Tibial nerve (tissue), 4 donors: Measurements from ENCODE around the gene CNOT6. TPM values are rescaled to one million over a fixed set of nuclear protein-coding genes. Genes with fewer than 3 reads are reported as not detected.
"Not testable (repeated sequence)": the region's sequence is repeated elsewhere in the genome, so short reads cannot be mapped to it uniquely, and the experiment has no call there.

Source experiments
- DNase-seq, 2 donors: peaks; one replicate each; pipeline ENCODE4 v3.0.0-alpha.2; 2019; ENCODE audit warnings: low spot score in 2 of 2
- H3K27ac ChIP-seq, 4 donors: fragments of 200-600 bp; sonication (generic) in 3 of 4; one replicate each; pipeline ENCODE4 v1.5.1; 2017 to 2019; ENCODE audit warnings: mild to moderate bottlenecking in 1 of 4
- H3K27me3 ChIP-seq, 2 donors: fragments of 200-600 bp; sonication (generic) in 1 of 2; one replicate each; pipeline versions ENCODE4 v1.5.1 to v1.6.0; 2017 to 2019
- H3K36me3 ChIP-seq, 3 donors: fragments of 200-600 bp; sonication (generic); one replicate each; pipeline ENCODE4 v1.5.1; 2018 to 2019
- H3K4me1 ChIP-seq, 4 donors: fragments of 200-600 bp; sonication (generic) in 3 of 4; one replicate each; pipeline ENCODE4 v1.5.1; 2017 to 2019
- H3K4me3 ChIP-seq, 4 donors: fragments of 200-600 bp; sonication (generic) in 3 of 4; one replicate each; pipeline ENCODE4 v1.5.1; 2017 to 2019; ENCODE audit warnings: mild to moderate bottlenecking in 1 of 4, moderate library complexity in 1 of 4
- H3K9me3 ChIP-seq, 4 donors: fragments of 200-600 bp; sonication (generic) in 3 of 4; one replicate each; pipeline ENCODE4 v1.5.1; 2017 to 2019
- EP300 ChIP-seq, 2 donors: sonication (generic); formaldehyde crosslinking; IDR thresholded peaks; one replicate each; pipeline ENCODE4 v1.6.1; 2017; ENCODE audit warnings: antibody characterized with exemption in 2 of 2, mild to moderate bottlenecking in 1 of 2
- POLR2A ChIP-seq, 2 donors: fragments of 450-650 bp; IDR thresholded peaks; one replicate each; pipeline ENCODE4 v1.6.1; 2017; ENCODE audit warnings: antibody characterized with exemption in 2 of 2, mild to moderate bottlenecking in 2 of 2, moderate library complexity in 2 of 2
- WGBS, 2 donors: methylation state at CpG; one replicate each; pipeline ENCODE4 v1.1.5; 2018; 5-methylcytosine and 5-hydroxymethylcytosine counted together
- total RNA-seq, 4 donors: library from RNA; depleted of rRNA; stranded (reverse); fragments of >200 nt; gene quantifications; one replicate each; pipeline ENCODE4 v1.1.0, GENCODE V29; 2016
- TF ChIP-seq, protein P1 (sequence below), 5 experiments: fragments of 200-600 bp in 3 of 5; fragments of 450-650 bp in 2 of 5; sonication (generic) in 3 of 5; IDR thresholded peaks; one replicate each; pipeline ENCODE4 v1.5.1; 2016 to 2019; ENCODE audit warnings: antibody characterized with exemption in 5 of 5, mild to moderate bottlenecking in 3 of 5, moderate library complexity in 2 of 5

The CNOT6 gene
- total RNA-seq, 4 donors from 2014 or later: 14.0 to 18.0 (median 15.5) TPM

DNA sequence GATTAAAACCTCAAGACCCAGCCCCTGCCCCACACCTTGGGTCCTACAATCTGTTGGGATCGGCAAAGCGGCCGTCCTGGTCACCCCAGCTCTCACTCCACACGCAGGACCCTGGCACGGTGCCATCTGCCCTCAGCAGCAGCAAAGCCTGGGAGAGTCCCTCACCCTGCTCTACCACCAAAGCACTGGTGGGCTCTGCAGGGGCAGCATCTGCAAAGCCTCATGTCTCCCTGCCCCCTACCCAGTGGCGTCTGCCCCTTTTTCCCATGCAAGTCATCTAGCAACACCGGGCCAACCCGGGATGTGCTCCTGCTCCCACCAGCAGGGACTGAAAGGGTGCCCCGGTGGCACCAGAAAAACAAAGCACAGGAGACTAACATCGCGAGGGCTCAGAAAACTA is 19.6 kb upstream of the CNOT6 start:
- H3K27ac ChIP-seq: no peak overlapping the region
- DNase-seq: no peak
- 69% methylated on average over 11 of the region's 11 CpGs for WGBS, 2 donors
- peaks cover 0 to 6% (median 0%) of the 10 kb centered on the region in 4 donors for H3K4me1 ChIP-seq
- no peaks in the 10 kb centered on the region for H3K9me3 ChIP-seq
- H3K27me3 ChIP-seq: no peaks in the 10 kb centered on the region
- H3K4me3 ChIP-seq: no peak overlapping the region
- TF ChIP-seq, protein P1, sequence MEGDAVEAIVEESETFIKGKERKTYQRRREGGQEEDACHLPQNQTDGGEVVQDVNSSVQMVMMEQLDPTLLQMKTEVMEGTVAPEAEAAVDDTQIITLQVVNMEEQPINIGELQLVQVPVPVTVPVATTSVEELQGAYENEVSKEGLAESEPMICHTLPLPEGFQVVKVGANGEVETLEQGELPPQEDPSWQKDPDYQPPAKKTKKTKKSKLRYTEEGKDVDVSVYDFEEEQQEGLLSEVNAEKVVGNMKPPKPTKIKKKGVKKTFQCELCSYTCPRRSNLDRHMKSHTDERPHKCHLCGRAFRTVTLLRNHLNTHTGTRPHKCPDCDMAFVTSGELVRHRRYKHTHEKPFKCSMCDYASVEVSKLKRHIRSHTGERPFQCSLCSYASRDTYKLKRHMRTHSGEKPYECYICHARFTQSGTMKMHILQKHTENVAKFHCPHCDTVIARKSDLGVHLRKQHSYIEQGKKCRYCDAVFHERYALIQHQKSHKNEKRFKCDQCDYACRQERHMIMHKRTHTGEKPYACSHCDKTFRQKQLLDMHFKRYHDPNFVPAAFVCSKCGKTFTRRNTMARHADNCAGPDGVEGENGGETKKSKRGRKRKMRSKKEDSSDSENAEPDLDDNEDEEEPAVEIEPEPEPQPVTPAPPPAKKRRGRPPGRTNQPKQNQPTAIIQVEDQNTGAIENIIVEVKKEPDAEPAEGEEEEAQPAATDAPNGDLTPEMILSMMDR (IDR thresholded peaks at IDR 0.05): no peak
- no peak for TF ChIP-seq EP300 (IDR thresholded peaks at IDR 0.05)
- TF ChIP-seq POLR2A (IDR thresholded peaks at IDR 0.05): no peak
- H3K36me3 ChIP-seq: no peaks in the 10 kb centered on the region

GRCh38 chr5:180475969-180476524 is 18.1 kb upstream of the CNOT6 start:
- WGBS, 2 donors: 90 to 95% methylated on average over 20 of the region's 20 CpGs
- H3K9me3 ChIP-seq, DNase-seq, H3K4me1 ChIP-seq, H3K4me3 ChIP-seq, H3K27ac ChIP-seq, H3K36me3 ChIP-seq, H3K27me3 ChIP-seq: not testable (repeated sequence)

DNA sequence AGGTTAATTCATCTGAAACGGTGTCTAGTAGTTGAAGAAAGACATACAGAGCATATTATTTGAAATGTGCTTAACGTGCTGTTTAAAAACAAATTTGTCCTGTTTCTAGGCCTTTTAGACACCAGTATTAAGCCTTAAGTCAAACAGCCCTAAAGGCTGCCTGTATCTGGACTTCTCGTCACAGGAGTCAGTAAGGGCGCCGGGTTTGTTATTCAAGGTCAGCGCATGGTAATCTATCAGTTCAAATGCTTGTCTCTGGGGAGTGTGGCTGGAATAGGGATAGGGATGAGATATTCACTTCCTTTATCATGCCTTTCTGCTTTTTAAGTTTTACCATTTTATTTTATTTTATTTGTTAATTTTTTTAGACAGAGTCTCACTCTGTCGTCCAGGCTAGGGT is 9.4 kb upstream of the CNOT6 start:
- TF ChIP-seq, protein P1 (IDR thresholded peaks at IDR 0.05): no peak
- TF ChIP-seq POLR2A (IDR thresholded peaks at IDR 0.05) (no peak), EP300 (IDR thresholded peaks at IDR 0.05) (no peak)
- no peaks in the 10 kb centered on the region for H3K4me1 ChIP-seq
- H3K27me3 ChIP-seq: no peaks in the 10 kb centered on the region
- 63 to 65% methylated on average over 7 of the region's 7 CpGs for WGBS, 2 donors
- no peaks in the 10 kb centered on the region for H3K9me3 ChIP-seq
- H3K27ac ChIP-seq: no peak overlapping the region
- no peaks in the 10 kb centered on the region for H3K36me3 ChIP-seq
- no peak for DNase-seq
- H3K4me3 ChIP-seq: no peak overlapping the region

DNA sequence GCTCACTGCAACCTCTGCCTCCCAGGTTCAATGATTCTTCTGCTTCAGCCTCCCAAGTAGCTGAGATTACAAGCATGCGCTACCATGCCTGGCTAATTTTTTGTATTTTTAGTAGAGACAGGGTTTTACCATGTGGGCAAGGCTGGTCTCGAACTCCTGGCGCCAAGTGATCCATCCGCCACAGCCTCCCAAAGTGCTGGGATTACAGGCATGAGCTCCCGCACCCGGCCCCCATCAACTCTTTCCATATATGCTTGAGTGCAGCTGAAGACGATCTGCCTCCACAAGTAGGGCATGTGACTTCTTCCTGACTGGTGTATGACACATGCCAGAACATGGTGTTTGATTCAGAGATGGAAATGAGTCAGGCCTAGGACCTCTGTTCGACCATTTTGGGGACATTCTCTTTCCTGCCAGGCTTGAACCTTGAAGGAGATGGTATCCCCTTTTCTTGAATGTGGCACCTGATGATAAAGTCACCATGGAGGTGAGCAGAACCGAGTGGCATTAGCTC is 7.5 kb upstream of the CNOT6 start:
- no peaks in the 10 kb centered on the region for H3K4me1 ChIP-seq
- no peaks in the 10 kb centered on the region for H3K36me3 ChIP-seq
- H3K27me3 ChIP-seq: no peaks in the 10 kb centered on the region
- no peak for DNase-seq
- H3K27ac ChIP-seq: no peak overlapping the region
- H3K9me3 ChIP-seq: no peaks in the 10 kb centered on the region
- no peak overlapping the region for H3K4me3 ChIP-seq
- WGBS, 2 donors: 90 to 94% methylated on average over 9 of the region's 9 CpGs
- TF ChIP-seq, protein P1 (IDR thresholded peaks at IDR 0.05): no peak
- TF ChIP-seq EP300 (IDR thresholded peaks at IDR 0.05): no peak
- no peak for TF ChIP-seq POLR2A (IDR thresholded peaks at IDR 0.05)

DNA sequence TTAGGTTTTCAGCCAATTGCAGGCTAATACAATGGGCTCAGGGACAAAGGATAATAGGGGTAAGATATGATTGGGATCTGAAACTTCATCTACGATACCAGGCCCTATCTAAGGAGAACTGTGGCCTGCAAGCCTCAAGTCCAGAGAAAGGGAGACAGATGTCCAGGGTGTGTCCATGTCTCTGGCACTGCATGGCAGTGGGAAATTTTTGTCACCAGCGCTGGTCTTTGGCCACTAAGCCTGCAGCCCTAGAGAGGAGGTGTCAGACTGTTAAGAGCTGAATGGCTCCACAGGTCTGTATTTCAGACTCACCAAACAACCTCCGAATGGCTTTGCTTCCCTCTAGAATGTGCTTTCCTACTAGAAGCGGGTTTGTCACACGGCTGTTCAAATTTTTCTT is 6.6 kb upstream of the CNOT6 start:
- TF ChIP-seq, protein P1 (IDR thresholded peaks at IDR 0.05): no peak
- TF ChIP-seq EP300 (IDR thresholded peaks at IDR 0.05) (no peak), POLR2A (IDR thresholded peaks at IDR 0.05) (no peak)
- WGBS, 2 donors: 89 to 98% methylated on average over 5 of the region's 5 CpGs
- H3K27me3 ChIP-seq: no peaks in the 10 kb centered on the region
- H3K4me3 ChIP-seq: no peak overlapping the region
- H3K9me3 ChIP-seq: no peaks in the 10 kb centered on the region
- H3K27ac ChIP-seq: no peak overlapping the region
- no peak for DNase-seq
- H3K36me3 ChIP-seq: no peaks in the 10 kb centered on the region
- no peaks in the 10 kb centered on the region for H3K4me1 ChIP-seq

GRCh38 chr5:180491496-180491895 is 2.7 kb upstream of the CNOT6 start:
- no peaks in the 10 kb centered on the region for H3K9me3 ChIP-seq
- H3K27me3 ChIP-seq: no peaks in the 10 kb centered on the region
- H3K36me3 ChIP-seq: no peaks in the 10 kb centered on the region
- no peak overlapping the region for H3K27ac ChIP-seq
- no peak for DNase-seq
- no peak overlapping the region for H3K4me3 ChIP-seq
- TF ChIP-seq, protein P1 (IDR thresholded peaks at IDR 0.05): no peak
- no peak for TF ChIP-seq POLR2A (IDR thresholded peaks at IDR 0.05)
- no peak for TF ChIP-seq EP300 (IDR thresholded peaks at IDR 0.05)
- WGBS, 2 donors: 51 to 52% methylated on average over 7 of the region's 7 CpGs
- H3K4me1 ChIP-seq: peaks cover 0 to 16% (median 11%) of the 10 kb centered on the region in 4 donors
